Measurements from ENCODE around the gene RNF224. TPM values are rescaled to one million over a fixed set of nuclear protein-coding genes. Genes with fewer than 3 reads are reported as not detected.
A peak's percentile ranks its signal among the peaks of the same experiment; 100 is the strongest.

The RNF224 gene
- total RNA-seq, 1 experiment from 2014 or later, result 0.30 TPM

GRCh38 chr9:137236238-137236935, 9.1 kb downstream of the RNF224 start (continued):
- TF ChIP-seq, protein P1, sequence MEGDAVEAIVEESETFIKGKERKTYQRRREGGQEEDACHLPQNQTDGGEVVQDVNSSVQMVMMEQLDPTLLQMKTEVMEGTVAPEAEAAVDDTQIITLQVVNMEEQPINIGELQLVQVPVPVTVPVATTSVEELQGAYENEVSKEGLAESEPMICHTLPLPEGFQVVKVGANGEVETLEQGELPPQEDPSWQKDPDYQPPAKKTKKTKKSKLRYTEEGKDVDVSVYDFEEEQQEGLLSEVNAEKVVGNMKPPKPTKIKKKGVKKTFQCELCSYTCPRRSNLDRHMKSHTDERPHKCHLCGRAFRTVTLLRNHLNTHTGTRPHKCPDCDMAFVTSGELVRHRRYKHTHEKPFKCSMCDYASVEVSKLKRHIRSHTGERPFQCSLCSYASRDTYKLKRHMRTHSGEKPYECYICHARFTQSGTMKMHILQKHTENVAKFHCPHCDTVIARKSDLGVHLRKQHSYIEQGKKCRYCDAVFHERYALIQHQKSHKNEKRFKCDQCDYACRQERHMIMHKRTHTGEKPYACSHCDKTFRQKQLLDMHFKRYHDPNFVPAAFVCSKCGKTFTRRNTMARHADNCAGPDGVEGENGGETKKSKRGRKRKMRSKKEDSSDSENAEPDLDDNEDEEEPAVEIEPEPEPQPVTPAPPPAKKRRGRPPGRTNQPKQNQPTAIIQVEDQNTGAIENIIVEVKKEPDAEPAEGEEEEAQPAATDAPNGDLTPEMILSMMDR (IDR thresholded peaks at IDR 0.05 in 2 of 3, conservative IDR thresholded peaks at IDR 0.05 in 1 of 3; ENCODE audit: borderline replicate concordance in 1 of 3, insufficient read depth in 1 of 3, low read depth in 2 of 3, low read length in 2 of 3), result peak in 2 of 3 experiments; percentile 98 to 99; a peak in 4 of 6 replicates
- TF ChIP-seq, protein P2, sequence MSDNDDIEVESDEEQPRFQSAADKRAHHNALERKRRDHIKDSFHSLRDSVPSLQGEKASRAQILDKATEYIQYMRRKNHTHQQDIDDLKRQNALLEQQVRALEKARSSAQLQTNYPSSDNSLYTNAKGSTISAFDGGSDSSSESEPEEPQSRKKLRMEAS (IDR thresholded peaks at IDR 0.05), result no peak
- no peak for TF ChIP-seq RAD21 (IDR thresholded peaks at IDR 0.05; ENCODE audit: low read depth)
- TF ChIP-seq SP1 (IDR thresholded peaks at IDR 0.05; ENCODE audit: low read depth), result no peak

DNA sequence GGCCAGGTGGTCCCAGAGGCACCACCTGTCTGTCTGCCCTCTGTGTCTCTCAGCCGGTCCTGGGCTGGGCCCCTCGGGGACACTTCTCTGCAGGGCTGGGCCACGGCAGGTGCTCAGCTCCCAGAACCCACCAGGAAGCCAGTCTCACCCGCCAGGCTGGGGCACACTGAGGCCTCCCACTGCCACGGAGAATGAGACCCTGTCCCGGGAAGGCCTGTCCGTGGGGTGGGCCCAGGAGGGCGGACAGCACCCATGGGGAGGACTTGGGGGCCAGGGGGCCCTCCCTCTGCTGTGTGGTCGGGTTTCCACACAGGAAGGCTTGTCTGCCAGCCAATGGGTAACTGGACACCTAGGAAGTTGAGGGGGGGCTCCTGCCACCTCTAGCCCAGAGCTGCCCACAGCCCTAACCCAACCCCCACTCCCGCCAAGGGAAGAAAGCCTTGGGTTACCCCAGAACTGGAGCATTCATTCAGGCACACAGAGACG, 9.7 kb downstream of the RNF224 start:
- Histone ChIP-seq H3K9me3 (ENCODE audit: control insufficient read depth in 1 of 2, insufficient read depth in 1 of 2, low read depth in 1 of 2, low read length in 2 of 2) (no peaks in the 10 kb centered on the region), H2AFZ (ENCODE audit: low read depth, low read length, poor library complexity, severe bottlenecking) (no peak overlapping the region), H3K4me1 (ENCODE audit: control insufficient read depth in 1 of 2, insufficient read depth in 2 of 2, low read length in 2 of 2) (peaks cover 23 to 40% of the 10 kb centered on the region in 2 experiments), H3K27ac (ENCODE audit: low read depth, low read length) (peak overlapping the region; percentile 58; the same call in 1 of the 2 replicates), H4K20me1 (ENCODE audit: insufficient read depth) (peaks cover 4% of the 10 kb centered on the region; the same call in 1 of the 2 replicates), H3K27me3 (ENCODE audit: insufficient read depth, low read length) (no peaks in the 10 kb centered on the region), H3K9me2 (ENCODE audit: insufficient read depth) (no peaks in the 10 kb centered on the region), H3K4me2 (ENCODE audit: low read length) (peak overlapping the region; percentile 79), H3K36me3 (ENCODE audit: control insufficient read depth in 1 of 2, insufficient read depth in 2 of 2, low read length in 2 of 2) (peaks cover under 1 to 4% of the 10 kb centered on the region in 2 experiments; a peak in 3 of 4 replicates), H3K9ac (ENCODE audit: low read length) (peak overlapping the region; percentile 30; the same call in 1 of the 2 replicates), H3K4me3 (replicated peaks in 1 of 2; ENCODE audit: low read depth in 1 of 2, low read length in 2 of 2) (peak overlapping the region in 1 of 2 experiments; percentile 28; a peak in 1 of 4 replicates), H3K79me2 (ENCODE audit: insufficient read depth, low read length) (peaks cover 21% of the 10 kb centered on the region)
- DNase-seq (ENCODE audit: low read depth, low spot score) (no peak), ATAC-seq (no peak)
- POLR2A ChIA-PET, result interaction anchor here (0.6 to 1.3 kb wide), 5 partner anchors 9 to 150 kb away, joined by 3 to 5 read pairs (median 4); partner anchors contain the start of genes MAN1B1 and RNF224
- no TSS peak for BruUV-seq (replicated peaks)
- CTCF ChIA-PET, result interaction anchor here (0.5 to 2.8 kb wide), 43 partner anchors 9 to 459 kb away, joined by 3 to 43 read pairs (median 4); partner anchors contain the start of genes ANAPC2, CYSRT1, LRRC26 and MAN1B1
- RAD21 ChIA-PET (ENCODE audit: low non-redundant PET in 1 of 2, low total read pairs in 2 of 2, uncharacterized antibody in 2 of 2, unreplicated experiment in 2 of 2), result interaction anchor here (0.6 to 0.7 kb wide), 3 partner anchors 48 to 119 kb away, joined by 3 to 4 read pairs (median 3); no protein-coding TSS in a partner anchor
- TF ChIP-seq YY1 (IDR thresholded peaks at IDR 0.05; ENCODE audit: extremely low read depth, insufficient replicate concordance, low read depth, low read length), result no peak
- no peak for TF ChIP-seq ZNF274 (IDR thresholded peaks at IDR 0.05; ENCODE audit: low read depth, low read length)
- no peak for TF ChIP-seq CBX3 (IDR thresholded peaks at IDR 0.05; ENCODE audit: low read depth)
- no peak for TF ChIP-seq CEBPB (IDR thresholded peaks at IDR 0.05; ENCODE audit: low read depth)
- no peak for TF ChIP-seq EZH2 (IDR thresholded peaks at IDR 0.05)
- TF ChIP-seq JUND (IDR thresholded peaks at IDR 0.05), result no peak
- no peak for TF ChIP-seq SP1 (IDR thresholded peaks at IDR 0.05; ENCODE audit: low read depth)
- no peak for TF ChIP-seq ATF3 (IDR thresholded peaks at IDR 0.05)
- intact Hi-C loops (cut with micrococcal nuclease), result no loop called here

Data from HCT116 (cell line).